Small intestine (tissue), 7 donors: ENCODE results near the gene XIRP1. TPM values are rescaled to one million over a fixed set of nuclear protein-coding genes. Genes with fewer than 3 reads are reported as not detected.
A peak's percentile ranks its signal among the peaks of the same experiment; 100 is the strongest.

ENCODE experiments used
- DNase-seq, 2 donors: peaks; one replicate each; pipeline versions ENCODE4 v3.0.0 to v3.0.0-alpha.2; 2013
- FAIRE-seq: peaks from 2 replicates; lab custom pipeline; 2012; peaks lifted over from hg19 to GRCh38; lab: Jason Lieb, UNC
- H3K27ac ChIP-seq, 3 donors: one replicate each; pipeline ENCODE4 v1.5.1; 2013; ENCODE audit warnings: low read length in 2 of 3, mild to moderate bottlenecking in 2 of 3, control low read depth in 1 of 3, inconsistent platforms in 1 of 3, low read depth in 1 of 3, moderate library complexity in 1 of 3
- H3K27me3 ChIP-seq, 3 donors: one replicate each; pipeline ENCODE4 v1.6.1; 2013; ENCODE audit warnings: low read length in 3 of 3, inconsistent platforms in 1 of 3; ENCODE audit not compliant: control insufficient read depth in 3 of 3, insufficient read depth in 3 of 3
- H3K36me3 ChIP-seq, 3 donors: one replicate each; pipeline ENCODE4 v1.6.1; 2013; ENCODE audit warnings: low read length in 3 of 3, inconsistent platforms in 1 of 3, low read depth in 1 of 3, mild to moderate bottlenecking in 1 of 3, moderate library complexity in 1 of 3; ENCODE audit not compliant: control insufficient read depth in 3 of 3, insufficient read depth in 2 of 3
- H3K4me1 ChIP-seq, 3 donors: one replicate each; pipeline ENCODE4 v1.6.1; 2013; ENCODE audit warnings: low read length in 2 of 3, inconsistent platforms in 1 of 3, low read depth in 1 of 3, mild to moderate bottlenecking in 1 of 3, moderate library complexity in 1 of 3; ENCODE audit not compliant: control insufficient read depth in 3 of 3, insufficient read depth in 2 of 3
- H3K4me3 ChIP-seq, 3 donors: one replicate each; pipeline ENCODE4 v1.5.1; 2013; ENCODE audit warnings: low read length in 3 of 3, control low read depth in 1 of 3, inconsistent platforms in 1 of 3, low read depth in 1 of 3, mild to moderate bottlenecking in 1 of 3, moderate library complexity in 1 of 3
- H3K9me3 ChIP-seq, 2 donors: one replicate each; pipeline ENCODE4 v1.6.1; 2013; ENCODE audit warnings: low read depth in 1 of 2, low read length in 1 of 2; ENCODE audit not compliant: control insufficient read depth in 2 of 2, insufficient read depth in 1 of 2
- WGBS, 3 donors: extraction: QIAGEN DNeasy Blood & Tissue Kit; methylation state at CpG; one replicate each; pipeline ENCODE4 v1.1.7; 2013; 5-methylcytosine and 5-hydroxymethylcytosine counted together
- polyA plus RNA-seq, 4 donors: library from polyadenylated mRNA; stranded (reverse) in 3 of 4; unstranded in 1 of 4; fragments of 200-250 nt in 3 of 4; fragments of 120-200 nt in 1 of 4; gene quantifications; one replicate each; pipeline versions ENCODE4 v1.2.1 to v1.2.3, GENCODE V29; 2013
- donor health status: healthy with polysubstance abuse.
- donor health status: control.
- donor health status: control.
- donor health status: Bipolar disorder and iron deficiency.
- donor health status: healthy.

XIRP1 gene
- polyA plus RNA-seq, 4 donors = 0.15 to 5.4 (median 1.0) TPM

GRCh38 chr3:39164414-39164813, 28.0 kb downstream of the XIRP1 start:
- Histone ChIP-seq H3K36me3 (no peaks in the 10 kb centered on the region), H3K4me3 (no peak overlapping the region), H3K27ac (no peak overlapping the region), H3K4me1 (no peaks in the 10 kb centered on the region), H3K27me3 (no peaks in the 10 kb centered on the region), H3K9me3 (no peaks in the 10 kb centered on the region)
- WGBS, 3 donors = 82 to 91% (median 87%) methylated on average over 3 of the region's 3 CpGs
- DNase-seq = no peak
- FAIRE-seq = no peak

GRCh38 chr3:39158148-39158715, 34.2 kb downstream of the XIRP1 start:
- Histone ChIP-seq H3K36me3 (no peaks in the 10 kb centered on the region), H3K4me3 (no peak overlapping the region), H3K9me3 (no peaks in the 10 kb centered on the region), H3K4me1 (peaks cover 5 to 32% (median 7%) of the 10 kb centered on the region in 3 donors), H3K27ac (no peak overlapping the region), H3K27me3 (no peaks in the 10 kb centered on the region)
- no peak for FAIRE-seq
- peak in 1 of 2 donors; percentile 16 for DNase-seq
- WGBS, 3 donors = 73 to 81% (median 77%) methylated on average over 5 of the region's 5 CpGs

- H3K4me3 ChIP-seq = no peak overlapping the region
- FAIRE-seq (no peak), DNase-seq (no peak)
- H3K27ac ChIP-seq = no peak overlapping the region
- H3K9me3 ChIP-seq = no peaks in the 10 kb centered on the region
- peaks cover 5 to 32% (median 7%) of the 10 kb centered on the region in 3 donors for H3K4me1 ChIP-seq
- no peaks in the 10 kb centered on the region for H3K27me3 ChIP-seq
- WGBS, 3 donors = 84 to 85% (median 84%) methylated on average over 7 of the region's 7 CpGs
- no peaks in the 10 kb centered on the region for H3K36me3 ChIP-seq
These were observed 35.0 kb downstream of the XIRP1 start for GRCh38 chr3:39157359-39157758.

- Histone ChIP-seq H3K27me3 (no peaks in the 10 kb centered on the region), H3K36me3 (no peaks in the 10 kb centered on the region), H3K9me3 (no peaks in the 10 kb centered on the region), H3K27ac (peak overlapping the region in 2 of 3 donors; percentile 75), H3K4me3 (no peak overlapping the region), H3K4me1 (peaks cover 5 to 39% (median 9%) of the 10 kb centered on the region in 3 donors)
- FAIRE-seq (no peak), DNase-seq (no peak)
- WGBS, 3 donors = 80 to 88% (median 87%) methylated on average over 4 of the region's 4 CpGs
These were observed 36.0 kb downstream of the XIRP1 start for GRCh38 chr3:39156421-39156820.

- Histone ChIP-seq H3K27ac (peak overlapping the region; percentile 35 to 91 (median 75)), H3K9me3 (no peaks in the 10 kb centered on the region), H3K36me3 (no peaks in the 10 kb centered on the region), H3K4me1 (peaks cover 15 to 59% (median 20%) of the 10 kb centered on the region in 3 donors), H3K27me3 (no peaks in the 10 kb centered on the region), H3K4me3 (peak overlapping the region in 1 of 3 donors; percentile 42)
- DNase-seq (peak in 1 of 2 donors; percentile 56), FAIRE-seq (no peak)
- WGBS, 3 donors = 50 to 65% (median 56%) methylated on average over 18 of the region's 18 CpGs
These were observed 37.9 kb downstream of the XIRP1 start for GRCh38 chr3:39154280-39155021.

- WGBS, 3 donors = 30 to 42% (median 37%) methylated on average over 9 of the region's 9 CpGs
- H3K4me3 ChIP-seq = peak overlapping the region; percentile 42 to 88 (median 47)
- H3K27ac ChIP-seq = peak overlapping the region; percentile 73 to 91 (median 75)
- H3K4me1 ChIP-seq = peaks cover 19 to 61% (median 20%) of the 10 kb centered on the region in 3 donors
- no peaks in the 10 kb centered on the region for H3K36me3 ChIP-seq
- FAIRE-seq (no peak), DNase-seq (no peak)
- no peaks in the 10 kb centered on the region for H3K9me3 ChIP-seq
- H3K27me3 ChIP-seq = no peaks in the 10 kb centered on the region
These were observed 38.5 kb downstream of the XIRP1 start for GRCh38 chr3:39153977-39154279.

GRCh38 chr3:39150803-39151631, 41.4 kb downstream of the XIRP1 start:
- FAIRE-seq = no peak

GRCh38 chr3:39150148-39150802, 42.1 kb downstream of the XIRP1 start:
- peak overlapping the region; percentile 15 to 100 (median 96) for H3K27ac ChIP-seq
- H3K27me3 ChIP-seq = no peaks in the 10 kb centered on the region
- FAIRE-seq (no peak), DNase-seq (peak in 1 of 2 donors; percentile 30)
- H3K36me3 ChIP-seq = peaks cover 0 to 25% (median 3%) of the 10 kb centered on the region in 3 donors
- no peaks in the 10 kb centered on the region for H3K9me3 ChIP-seq
- peak overlapping the region in 2 of 3 donors; percentile 21 to 83 for H3K4me3 ChIP-seq
- 64 to 73% (median 72%) methylated on average over 5 of the region's 5 CpGs for WGBS, 3 donors
- H3K4me1 ChIP-seq = peaks cover 24 to 76% (median 32%) of the 10 kb centered on the region in 3 donors

More at GRCh38 chr3:39150803-39151631, 41.4 kb downstream of the XIRP1 start:
- H3K4me3 ChIP-seq = peak overlapping the region; percentile 13 to 88 (median 83)
- no peaks in the 10 kb centered on the region for H3K9me3 ChIP-seq
- WGBS, 3 donors = 33 to 50% (median 46%) methylated on average over 7 to 9 of the region's 9 CpGs
- peak in 1 of 2 donors; percentile 87 for DNase-seq
- H3K4me1 ChIP-seq = peaks cover 27 to 79% (median 34%) of the 10 kb centered on the region in 3 donors
- H3K27me3 ChIP-seq = no peaks in the 10 kb centered on the region
- peak overlapping the region; percentile 96 to 100 (median 99) for H3K27ac ChIP-seq
- H3K36me3 ChIP-seq = peaks cover 0 to 22% (median 3%) of the 10 kb centered on the region in 3 donors
